Ramos (cell line): Measurements from ENCODE around the gene KCTD18.

ENCODE experiments used
- in situ Hi-C: fragments of 300-500 bp; cut with MboI; formaldehyde crosslinking; loops from one replicate; pipeline ENCODE4 v1.14.3; 2022; ENCODE audit warnings: low sequenced_read_pairs; ENCODE audit not compliant: unreplicated experiment

Gene KCTD18

DNA sequence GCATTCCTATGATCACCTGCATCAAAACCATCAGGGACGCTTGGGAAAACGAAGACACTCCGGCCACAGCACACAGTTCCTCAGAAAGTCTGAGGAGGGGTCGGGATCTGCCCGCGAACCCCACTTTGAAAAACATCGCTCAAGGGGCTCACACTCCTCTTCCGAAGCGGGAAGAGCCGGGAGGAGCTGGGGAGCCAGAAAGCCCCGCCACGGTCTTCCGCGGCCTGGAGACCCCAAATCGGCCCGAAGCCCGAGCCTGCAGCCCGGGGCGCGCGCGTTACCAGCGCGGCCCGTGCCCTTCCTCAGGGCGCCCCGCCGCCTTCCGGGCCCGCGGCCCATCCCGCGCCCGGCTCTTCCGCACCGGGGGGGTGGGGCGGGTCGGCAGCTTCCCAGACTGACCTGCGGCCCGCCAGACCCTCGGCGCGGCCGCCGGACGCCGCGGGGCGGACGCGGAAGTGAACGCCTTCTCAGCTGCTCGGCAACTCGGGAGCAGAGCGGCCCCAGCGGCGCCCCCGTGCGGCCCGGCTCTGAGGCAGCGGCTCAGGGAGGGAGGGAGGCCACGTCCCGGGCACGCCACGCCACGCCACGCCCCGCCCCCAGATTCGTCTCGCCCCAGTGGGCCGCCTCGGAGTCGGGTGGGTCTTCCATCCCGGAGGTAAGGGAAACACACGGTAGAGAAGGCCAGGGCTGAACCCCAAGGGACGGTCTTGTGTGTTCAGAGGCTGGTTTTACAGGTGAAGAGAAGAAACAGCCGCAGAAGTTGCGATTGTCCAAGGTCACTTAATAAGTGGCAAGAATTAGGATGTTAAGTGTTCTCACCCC, at the start of gene KCTD18:
KCTD18 (minus strand) TSS at position 457 of the 822 bp plus-strand sequence. CDS start 3,052 bp downstream, outside the sequence.
- in situ Hi-C loops: no loop called here

DNA sequence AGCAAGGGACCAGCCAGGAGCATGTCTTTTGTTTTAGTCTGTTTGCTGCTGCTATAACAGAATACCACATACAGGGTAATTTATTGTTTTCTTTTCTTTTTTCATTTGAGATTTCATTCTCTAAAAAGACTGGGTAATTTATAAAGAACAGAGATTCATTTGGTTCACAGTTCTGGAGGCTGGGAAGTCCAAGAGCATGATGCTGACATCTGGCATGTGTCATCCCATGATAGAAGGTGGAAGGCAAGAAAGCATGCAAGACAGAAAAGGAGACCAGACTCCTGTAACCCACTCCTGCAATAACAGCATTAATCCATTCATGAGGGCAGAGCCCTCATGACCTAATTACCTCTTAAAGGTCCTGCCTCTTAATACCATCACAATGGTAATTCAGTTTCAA, 30.9 kb upstream of the KCTD18 start:
- in situ Hi-C loops: no loop called here

DNA sequence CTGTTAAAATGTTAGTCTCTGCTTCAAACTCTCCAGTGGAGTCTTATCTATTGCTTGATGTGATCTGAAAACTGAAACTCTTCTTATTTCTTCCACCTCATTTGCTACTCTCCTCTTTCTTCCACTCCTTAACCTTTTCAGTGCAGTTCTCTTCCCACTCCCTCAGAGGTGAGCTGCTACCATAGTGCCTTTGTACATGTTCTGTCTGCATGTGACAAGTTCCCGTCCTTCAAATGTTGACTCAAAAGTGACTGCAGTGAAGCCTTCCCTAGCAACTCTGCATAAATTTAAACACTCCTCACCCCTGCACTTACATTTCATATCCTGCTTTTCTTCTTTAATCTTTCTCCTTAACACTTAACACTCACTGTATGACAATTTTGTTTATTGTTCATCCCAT, 28.3 kb upstream of the KCTD18 start:
- in situ Hi-C loops: no loop called here

DNA sequence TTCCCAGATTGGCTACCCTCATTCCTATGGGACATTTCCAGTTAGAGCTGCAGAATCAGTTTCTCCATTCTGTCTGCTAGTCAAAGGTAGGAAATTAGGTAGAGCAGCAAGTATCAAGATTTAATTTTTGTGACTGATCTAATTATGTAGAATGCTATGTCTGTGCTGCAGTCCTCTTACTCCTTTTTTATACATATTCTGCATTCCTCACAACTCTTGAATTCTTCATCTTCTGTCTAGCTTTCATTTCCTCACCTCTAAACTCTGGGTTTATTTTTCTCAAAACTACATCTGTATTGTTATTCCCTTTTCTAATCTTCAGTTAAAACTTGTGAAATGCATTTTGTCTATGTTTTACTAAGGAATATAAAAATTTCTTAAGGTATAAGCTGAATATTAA, 24.7 kb upstream of the KCTD18 start:
- in situ Hi-C loops: no loop called here

DNA sequence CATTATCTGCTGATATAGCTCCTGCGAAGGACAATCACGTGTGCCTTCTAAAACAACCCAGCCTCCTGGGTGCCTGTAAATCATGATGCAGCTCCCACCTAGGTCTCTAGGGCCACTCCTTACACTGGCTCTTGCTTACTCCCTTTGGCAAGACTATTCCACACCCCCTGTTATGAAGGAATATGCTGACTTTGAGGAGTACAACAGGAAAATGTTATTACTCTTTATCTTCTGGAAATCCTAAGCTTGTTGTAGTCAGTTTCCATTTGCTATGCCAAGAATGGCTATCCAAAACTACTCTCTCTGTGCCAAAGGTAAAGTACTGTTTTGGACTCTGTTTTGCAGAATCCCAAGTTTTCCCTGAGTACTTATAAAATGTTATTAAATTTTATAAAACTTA, 23.9 kb upstream of the KCTD18 start:
- in situ Hi-C loops: no loop called here

DNA sequence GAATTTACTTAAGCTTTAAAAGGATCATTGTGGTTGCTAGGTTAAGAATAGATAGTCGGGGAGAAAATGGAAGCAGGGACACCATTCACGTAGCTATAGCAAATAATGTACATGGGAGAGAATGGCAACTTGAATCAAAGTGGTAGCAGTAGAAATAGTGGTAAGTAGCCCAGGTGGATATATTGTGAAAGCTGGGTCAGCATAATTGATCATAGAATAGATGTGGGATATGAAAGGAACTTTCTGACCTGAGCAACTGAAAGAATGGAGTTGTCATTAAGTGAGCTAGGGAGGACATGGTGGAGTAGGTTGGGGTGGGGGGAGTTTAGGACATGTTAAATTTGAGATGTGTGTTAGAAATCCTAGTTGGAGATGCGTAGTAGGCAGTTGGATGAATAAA, 18.4 kb upstream of the KCTD18 start:
- in situ Hi-C loops: no loop called here

DNA sequence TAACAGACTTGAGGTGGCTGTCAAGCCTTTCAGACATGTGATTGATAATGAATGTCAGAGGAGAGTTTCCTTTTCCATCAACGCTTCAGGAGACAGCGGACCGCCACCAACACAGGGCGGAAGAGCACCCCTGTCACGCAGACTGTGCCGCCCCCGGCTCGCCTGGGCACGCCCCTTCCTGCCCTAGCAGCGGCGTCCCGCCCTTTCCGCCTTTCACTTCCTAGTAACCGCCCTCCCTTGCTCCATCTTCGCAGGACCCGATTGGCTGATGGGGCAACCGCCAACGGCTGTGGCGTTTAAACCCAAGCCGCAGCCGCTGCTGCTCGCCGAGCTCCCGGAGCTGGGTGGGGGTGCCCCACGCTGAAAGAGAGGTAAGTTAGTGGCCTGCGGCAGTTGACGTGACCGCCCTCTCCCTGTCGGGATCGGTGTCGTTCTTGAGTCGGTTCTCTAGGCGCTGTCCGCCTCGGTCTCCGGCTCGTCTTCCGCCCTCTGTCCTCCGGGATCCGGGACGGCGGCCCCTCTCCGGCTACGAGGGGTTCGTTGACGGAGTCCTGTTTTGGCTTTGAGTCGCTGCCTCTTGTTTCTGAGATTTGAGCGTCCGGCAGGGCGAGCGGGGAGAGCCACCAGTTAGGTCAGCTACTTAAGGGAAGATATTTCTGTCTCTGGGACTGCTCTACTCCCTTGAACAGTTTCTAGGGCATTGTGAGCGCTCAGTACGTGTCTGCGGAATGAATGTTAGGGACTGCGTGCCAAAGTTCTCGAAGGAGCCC, 16.2 kb upstream of the KCTD18 start, which contains the start of gene SGO2:
SGO2 (plus strand) TSS at position 326 of the 770 bp plus-strand sequence. CDS start 6,769 bp downstream, outside the sequence.
- in situ Hi-C loops: no loop called here

DNA sequence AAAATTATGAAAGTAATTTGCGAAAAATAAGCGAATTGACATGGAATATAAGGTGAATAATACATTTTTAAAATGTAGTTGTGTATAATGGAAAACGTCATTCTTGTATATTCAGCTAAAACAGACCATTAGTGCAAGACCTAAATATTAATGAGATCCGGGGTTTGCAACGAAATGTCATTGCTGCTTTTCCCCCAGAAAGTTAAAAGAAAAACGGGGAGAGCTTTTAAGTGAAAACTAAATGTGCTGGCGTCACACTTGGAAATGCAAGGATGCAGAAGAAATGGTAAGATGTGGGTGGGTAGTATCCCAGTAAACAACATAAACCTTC, 15.6 kb upstream of the KCTD18 start:
- in situ Hi-C loops: no loop called here

DNA sequence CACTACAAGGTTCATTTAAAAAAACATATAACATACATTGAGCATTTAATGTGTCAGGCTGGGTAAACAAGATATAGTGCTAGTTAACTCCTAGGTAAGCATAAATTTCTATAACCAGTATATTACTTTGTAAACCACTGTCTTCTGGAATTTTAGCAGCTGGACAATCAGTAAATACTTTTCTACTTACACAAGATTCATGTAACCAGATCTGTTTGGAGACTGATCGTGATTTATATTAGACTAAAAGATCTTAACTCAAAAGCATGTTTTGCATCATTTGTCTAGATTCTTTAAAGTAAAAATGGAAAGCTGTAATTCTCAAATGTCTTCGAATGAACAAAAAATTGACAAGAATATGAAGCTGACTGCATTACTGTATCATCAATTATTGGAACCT, 15.2 kb upstream of the KCTD18 start:
- in situ Hi-C loops: no loop called here

DNA sequence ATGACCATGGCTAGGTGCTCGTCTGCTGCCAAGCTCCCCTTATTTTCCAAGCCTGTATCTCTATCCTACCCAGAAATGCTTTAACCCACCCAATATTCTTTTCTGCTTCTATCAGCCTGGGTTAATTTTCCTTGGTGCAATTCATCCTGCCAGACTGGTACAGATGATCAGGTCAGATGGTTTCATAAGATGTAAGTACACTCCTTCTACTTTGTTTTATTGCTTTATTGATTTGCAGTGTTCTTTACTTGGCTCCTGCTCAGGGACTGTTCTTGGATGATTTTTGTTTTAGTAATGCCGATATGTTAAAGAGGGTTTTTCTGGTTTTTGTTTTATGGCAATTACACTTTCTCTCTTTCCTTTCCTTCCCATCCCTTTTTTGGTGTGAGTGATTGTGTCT, 13.7 kb upstream of the KCTD18 start:
- in situ Hi-C loops: no loop called here

DNA sequence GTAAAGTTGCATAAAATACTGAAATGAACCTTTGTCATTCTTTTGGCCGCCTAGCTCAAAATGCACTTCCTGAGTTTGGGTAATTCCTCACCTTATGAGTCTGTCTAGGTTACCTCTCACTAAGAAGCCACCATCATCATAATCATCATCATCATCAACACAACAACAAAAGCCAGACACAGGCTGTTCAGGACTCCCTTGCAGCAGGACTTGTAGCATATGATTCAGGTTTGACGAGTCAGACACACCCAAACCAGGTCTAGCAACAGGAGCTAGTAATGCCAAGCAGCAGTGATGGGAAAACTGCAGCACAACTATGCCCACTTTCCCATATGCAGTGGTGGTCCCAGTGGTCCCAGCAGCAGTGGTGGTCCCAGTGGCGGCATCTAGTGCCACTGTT, 13.3 kb upstream of the KCTD18 start:
- in situ Hi-C loops: no loop called here

DNA sequence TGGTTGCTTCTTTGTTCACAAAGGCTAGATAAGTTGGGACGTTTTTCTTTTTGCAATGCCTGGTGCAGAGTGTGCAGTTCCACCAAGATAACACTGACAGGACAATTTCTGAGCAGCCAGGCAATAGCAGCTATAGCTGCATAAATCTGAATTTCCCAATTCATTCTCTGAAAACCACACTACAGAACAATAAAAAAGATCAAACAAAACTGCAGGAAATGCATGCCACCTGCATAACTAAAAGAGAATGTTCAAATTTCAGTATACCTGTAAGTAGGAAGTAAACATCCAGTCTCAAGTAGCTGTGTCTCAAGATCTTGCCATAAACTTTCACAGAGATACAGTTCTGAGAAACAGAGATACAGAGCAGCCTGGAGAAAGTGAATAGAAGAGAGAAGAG, 5.3 kb upstream of the KCTD18 start:
- in situ Hi-C loops: no loop called here

DNA sequence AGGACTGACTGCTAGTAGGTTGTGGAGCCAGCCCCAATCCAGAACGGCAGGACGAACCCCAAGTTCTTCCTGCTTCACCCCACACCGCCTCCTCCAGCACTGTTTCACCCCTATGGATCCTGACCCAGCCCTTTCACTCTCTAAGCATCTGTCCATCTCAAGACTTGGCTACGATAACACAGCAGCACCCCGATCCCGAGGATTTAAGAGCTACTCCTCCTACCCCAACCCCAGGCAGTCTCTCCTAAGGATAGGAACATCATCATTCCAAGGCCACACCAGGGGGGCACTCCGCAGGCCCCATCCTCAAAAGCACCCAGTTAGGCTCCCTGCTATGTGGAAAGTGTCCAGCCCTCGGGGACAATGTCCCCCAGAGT, 645 bp downstream of the KCTD18 start:
- in situ Hi-C loops: no loop called here

DNA sequence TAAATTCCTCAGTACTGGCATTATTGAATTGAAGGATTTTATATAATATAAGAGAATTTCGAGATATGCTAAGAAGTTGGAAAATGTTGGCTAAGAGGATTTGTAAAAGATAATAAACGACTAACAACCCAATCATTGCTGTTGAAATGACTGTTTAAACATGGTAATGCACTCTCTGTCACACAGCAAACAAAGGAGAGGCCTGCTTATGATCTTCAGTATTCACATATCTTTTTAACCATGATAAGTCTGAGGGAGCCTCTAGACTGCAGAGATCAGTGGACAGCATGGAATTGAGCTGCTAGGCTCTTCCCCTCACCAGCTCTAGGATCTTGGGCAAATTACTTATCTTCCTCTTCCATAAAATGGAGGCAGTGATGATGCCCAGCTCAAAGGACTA, 2.7 kb downstream of the KCTD18 start:
- in situ Hi-C loops: no loop called here

DNA sequence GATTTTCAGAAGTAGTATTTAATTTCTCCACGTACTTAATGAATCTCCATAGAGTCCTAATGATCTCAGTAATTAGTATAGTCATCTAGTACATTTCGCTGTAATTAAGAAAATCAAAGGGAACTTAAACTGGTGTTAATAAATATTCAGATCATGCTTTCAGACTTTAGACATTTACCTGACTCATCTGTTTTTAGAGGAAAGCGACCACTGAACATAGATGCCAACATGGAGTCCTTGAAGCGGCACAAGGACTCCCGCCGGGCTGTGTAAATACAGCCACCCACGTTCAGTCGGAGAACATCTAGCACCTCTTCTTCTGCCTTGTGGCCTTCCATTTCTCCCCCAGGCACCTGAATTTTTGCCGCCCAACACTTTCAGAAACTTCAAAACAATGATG, 3.2 kb downstream of the KCTD18 start:
- in situ Hi-C loops: no loop called here

DNA sequence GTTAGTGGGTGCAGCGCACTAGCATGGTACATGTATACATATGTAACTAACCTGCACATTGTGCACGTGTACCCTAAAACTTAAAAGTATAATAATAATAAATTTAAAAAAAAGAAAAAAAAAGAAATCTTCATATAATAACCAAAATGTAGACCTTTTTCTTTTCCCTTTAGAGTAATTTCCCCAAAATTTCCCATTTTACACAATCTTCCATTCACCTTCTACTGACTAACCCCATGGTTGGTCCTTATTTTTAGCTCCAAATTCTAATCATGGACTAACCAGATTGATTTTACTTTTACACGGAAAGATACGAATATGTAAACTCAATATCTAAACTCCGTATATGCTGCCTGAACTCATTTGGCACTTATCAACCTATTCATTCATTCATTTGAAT, 7.7 kb downstream of the KCTD18 start:
- in situ Hi-C loops: no loop called here

DNA sequence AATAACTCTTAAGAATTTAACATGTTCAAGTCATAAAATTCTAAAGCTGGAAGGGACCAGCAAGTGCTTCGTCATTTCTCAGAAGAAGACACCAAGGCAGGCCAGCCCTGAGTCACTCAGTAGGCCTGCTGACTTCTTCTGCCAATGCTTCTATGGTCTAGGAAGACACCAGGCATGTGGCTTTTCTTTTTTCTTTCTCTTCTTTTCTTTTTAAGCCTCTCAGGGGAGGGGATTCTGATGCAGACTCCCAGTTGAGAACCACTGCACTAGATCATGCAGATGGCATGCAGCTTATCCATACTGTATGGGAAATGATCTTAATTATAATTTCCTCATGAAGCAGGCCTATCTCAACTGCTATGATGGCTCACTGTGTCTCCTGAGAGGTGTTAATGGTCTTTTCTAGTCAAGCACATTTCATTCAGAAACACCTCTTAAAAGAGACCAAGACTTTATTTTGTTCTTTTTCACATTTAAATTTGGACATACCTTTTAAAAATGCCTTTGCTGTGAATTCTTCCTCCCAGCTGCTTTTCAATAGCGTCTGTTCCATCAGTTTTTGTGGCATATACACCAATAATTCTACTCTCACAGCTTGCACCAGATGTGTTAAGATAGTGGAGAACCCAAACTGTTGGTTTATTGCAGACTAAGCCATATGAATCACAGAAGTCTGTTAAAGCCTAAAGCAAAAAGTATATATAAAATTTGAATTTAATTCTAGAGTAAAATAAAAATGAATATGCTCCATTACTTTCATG, 11.3 kb downstream of the KCTD18 start:
- in situ Hi-C loops: no loop called here

DNA sequence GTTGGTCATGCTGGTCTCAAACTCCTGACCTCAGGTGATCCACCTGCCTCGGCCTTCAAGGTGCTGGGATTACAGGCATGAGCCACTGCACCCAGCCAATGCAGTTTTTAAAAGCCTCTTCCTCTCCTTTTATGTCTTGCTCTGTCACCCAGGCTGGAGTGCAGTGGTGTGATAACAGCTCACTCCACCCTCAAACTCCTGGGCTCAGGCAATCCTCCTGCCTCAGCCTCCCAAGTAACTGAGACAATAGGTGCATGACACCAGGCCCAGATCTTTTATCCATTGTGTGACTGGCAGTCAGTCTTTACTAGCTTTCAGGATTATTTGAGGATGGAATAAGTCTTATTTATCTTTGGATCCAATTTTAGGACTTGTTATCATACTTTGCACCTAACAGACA, 13.2 kb downstream of the KCTD18 start:
- in situ Hi-C loops: no loop called here

DNA sequence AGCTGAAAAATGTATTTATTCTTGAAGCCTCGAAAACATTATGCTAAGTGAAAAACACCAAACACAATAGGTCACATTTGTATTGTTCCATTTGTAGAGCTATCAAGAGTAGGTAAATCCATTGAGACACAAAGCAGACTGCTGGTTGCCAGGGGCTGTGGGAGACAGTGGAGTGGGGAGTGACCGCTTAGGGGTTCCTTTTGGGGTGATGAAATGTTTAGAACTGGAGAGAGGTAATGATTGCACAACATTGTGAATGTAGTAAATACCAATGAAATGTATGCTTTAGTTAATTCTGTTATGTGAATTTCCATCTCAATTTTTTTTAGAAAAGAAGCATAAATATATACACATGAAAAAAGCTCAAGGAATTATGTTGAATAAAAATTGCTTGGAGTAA, 15.8 kb downstream of the KCTD18 start:
- in situ Hi-C loops: no loop called here

DNA sequence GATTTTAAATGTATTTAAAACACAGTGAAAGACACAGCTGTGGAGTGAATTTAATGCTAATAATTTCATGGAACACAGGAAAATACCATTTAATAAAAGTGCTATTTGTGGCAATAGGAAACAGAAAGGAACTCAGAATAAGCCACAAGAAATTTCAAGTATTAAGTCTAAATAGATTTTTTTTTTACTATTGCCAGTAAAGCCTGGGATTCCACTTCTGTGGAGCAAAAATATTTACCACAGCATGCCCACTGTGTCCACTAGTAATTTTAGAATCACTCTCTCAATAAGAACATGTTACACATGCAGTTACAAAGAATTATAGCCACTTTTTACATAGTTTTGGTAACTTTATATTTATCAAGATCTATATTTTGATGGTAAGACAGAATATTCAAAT, 17.2 kb downstream of the KCTD18 start:
- in situ Hi-C loops: no loop called here

DNA sequence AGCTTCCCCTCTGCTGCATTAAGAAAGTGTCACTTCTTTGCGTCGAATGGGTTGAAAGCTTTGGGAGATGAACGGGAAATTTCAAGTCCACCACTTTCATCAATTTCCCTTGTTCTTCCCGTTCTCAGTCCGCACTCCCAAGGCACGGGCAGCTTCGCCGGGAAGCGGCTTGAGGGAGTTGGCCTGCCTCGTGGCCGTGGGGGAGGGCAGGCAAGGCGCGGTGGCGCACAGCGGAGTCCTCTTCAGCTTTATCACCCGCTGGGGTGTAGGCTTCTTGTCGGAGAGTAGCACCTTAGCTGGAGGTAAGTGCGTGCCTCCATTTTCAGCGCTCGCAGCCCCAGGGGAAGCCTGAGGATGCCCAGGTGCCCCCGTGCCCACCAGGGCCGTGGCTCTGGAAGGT, 19.9 kb downstream of the KCTD18 start:
- in situ Hi-C loops: no loop called here
